ENCODE data around the gene CAVIN3. TPM values are rescaled to one million over a fixed set of nuclear protein-coding genes. Genes with fewer than 3 reads are reported as not detected.

CAVIN3 gene
- total RNA-seq, 2 experiments from 2014 or later, result 0.27 TPM; not detected in 1

DNA sequence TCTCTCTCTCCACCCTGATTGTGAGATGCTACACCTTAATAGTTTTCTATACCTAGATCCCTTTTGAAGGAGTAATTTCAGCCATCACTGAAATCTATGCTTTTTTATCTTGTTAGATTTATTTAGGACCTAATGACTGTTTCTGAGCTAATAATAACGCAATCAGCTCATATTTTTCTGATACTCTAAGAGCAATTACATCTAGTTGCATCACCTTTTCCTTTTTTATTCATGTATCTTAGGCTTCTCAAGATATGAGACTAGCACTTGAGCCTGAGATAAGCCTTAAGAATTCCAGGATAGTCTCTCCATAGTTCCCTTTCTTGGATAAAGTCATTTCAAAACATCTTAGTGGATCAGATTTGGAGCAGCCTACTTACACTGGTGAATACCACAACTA lies 25.1 kb upstream of the CAVIN3 start:
- no peaks in the 10 kb centered on the region for H3K9me3 ChIP-seq (ENCODE audit: control insufficient read depth in 1 of 2, insufficient read depth in 1 of 2, low read length in 2 of 2)
- H3K27ac ChIP-seq (ENCODE audit: low read depth in 1 of 2, low read length in 2 of 2), result no peak overlapping the region
- ChIA-PET POLR2A (no interaction called here), CTCF (interaction anchor here (1.3 kb wide), 1 partner anchor 8 kb away, joined by 5 read pairs; no protein-coding TSS in a partner anchor)
- intact Hi-C loops (cut with DNase I, micrococcal nuclease), result no loop called here
- no peak overlapping the region for H3K27ac Mint-ChIP-seq
- DNase-seq, result no peak
- H3K27me3 ChIP-seq (ENCODE audit: control insufficient read depth in 1 of 2, insufficient read depth in 2 of 2, low read length in 2 of 2), result no peaks in the 10 kb centered on the region
- no peak for ATAC-seq (ENCODE audit: poor library complexity)
- no peak overlapping the region for H3K4me3 Mint-ChIP-seq
- no peaks in the 10 kb centered on the region for H3K36me3 ChIP-seq (ENCODE audit: insufficient read depth, low read length)
- no peaks in the 10 kb centered on the region for H3K9me3 Mint-ChIP-seq
- peaks cover 13% of the 10 kb centered on the region for H3K27me3 Mint-ChIP-seq
- TF ChIP-seq, protein P1, sequence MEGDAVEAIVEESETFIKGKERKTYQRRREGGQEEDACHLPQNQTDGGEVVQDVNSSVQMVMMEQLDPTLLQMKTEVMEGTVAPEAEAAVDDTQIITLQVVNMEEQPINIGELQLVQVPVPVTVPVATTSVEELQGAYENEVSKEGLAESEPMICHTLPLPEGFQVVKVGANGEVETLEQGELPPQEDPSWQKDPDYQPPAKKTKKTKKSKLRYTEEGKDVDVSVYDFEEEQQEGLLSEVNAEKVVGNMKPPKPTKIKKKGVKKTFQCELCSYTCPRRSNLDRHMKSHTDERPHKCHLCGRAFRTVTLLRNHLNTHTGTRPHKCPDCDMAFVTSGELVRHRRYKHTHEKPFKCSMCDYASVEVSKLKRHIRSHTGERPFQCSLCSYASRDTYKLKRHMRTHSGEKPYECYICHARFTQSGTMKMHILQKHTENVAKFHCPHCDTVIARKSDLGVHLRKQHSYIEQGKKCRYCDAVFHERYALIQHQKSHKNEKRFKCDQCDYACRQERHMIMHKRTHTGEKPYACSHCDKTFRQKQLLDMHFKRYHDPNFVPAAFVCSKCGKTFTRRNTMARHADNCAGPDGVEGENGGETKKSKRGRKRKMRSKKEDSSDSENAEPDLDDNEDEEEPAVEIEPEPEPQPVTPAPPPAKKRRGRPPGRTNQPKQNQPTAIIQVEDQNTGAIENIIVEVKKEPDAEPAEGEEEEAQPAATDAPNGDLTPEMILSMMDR (IDR thresholded peaks at IDR 0.05), result no peak
- no peaks in the 10 kb centered on the region for H3K4me1 Mint-ChIP-seq (ENCODE audit: low read depth)
- H3K4me1 ChIP-seq (ENCODE audit: insufficient read depth, low read length), result no peaks in the 10 kb centered on the region
- no peak overlapping the region for H3K4me3 ChIP-seq (ENCODE audit: low read length)
- H3K36me3 Mint-ChIP-seq (ENCODE audit: low read depth), result no peaks in the 10 kb centered on the region

DNA sequence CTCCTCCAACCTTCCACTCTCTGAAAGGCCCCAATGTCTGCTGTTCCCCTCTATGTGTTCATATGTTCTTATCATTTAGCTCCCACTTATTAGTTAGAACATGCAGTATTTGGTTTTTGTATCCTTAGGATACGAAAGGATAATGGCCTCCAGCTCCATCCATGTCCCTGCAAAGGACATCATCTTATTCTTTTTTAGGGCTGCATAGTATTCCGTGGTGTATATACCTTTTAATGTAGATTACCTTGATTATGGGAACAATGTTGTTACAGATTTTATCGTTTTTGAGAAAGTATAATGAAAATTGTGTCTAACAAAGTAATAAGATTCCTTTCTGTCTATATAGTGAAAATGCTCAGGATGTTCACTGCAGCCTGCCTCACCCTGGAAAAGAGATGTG lies 16.0 kb upstream of the CAVIN3 start:
- Histone ChIP-seq H3K4me1 (ENCODE audit: insufficient read depth, low read length) (no peaks in the 10 kb centered on the region), H3K9me3 (ENCODE audit: control insufficient read depth in 1 of 2, insufficient read depth in 1 of 2, low read length in 2 of 2) (no peaks in the 10 kb centered on the region), H3K27ac (ENCODE audit: low read depth in 1 of 2, low read length in 2 of 2) (no peak overlapping the region), H3K4me3 (ENCODE audit: low read length) (no peak overlapping the region), H3K27me3 (ENCODE audit: control insufficient read depth in 1 of 2, insufficient read depth in 2 of 2, low read length in 2 of 2) (peaks cover 3 to 5% of the 10 kb centered on the region in 2 experiments), H3K36me3 (ENCODE audit: insufficient read depth, low read length) (no peaks in the 10 kb centered on the region)
- CTCF ChIA-PET, result interaction anchor here (1.6 kb wide), 1 partner anchor 17 kb away, joined by 4 read pairs; no protein-coding TSS in a partner anchor
- intact Hi-C loops (cut with DNase I, micrococcal nuclease), result no loop called here
- peaks cover 23% of the 10 kb centered on the region for H3K27me3 Mint-ChIP-seq
- H3K4me3 Mint-ChIP-seq, result no peak overlapping the region
- POLR2A ChIA-PET, result no interaction called here
- ATAC-seq (ENCODE audit: poor library complexity) (no peak), DNase-seq (no peak)
- H3K9me3 Mint-ChIP-seq, result no peaks in the 10 kb centered on the region
- H3K36me3 Mint-ChIP-seq (ENCODE audit: low read depth), result no peaks in the 10 kb centered on the region
- H3K4me1 Mint-ChIP-seq (ENCODE audit: low read depth), result no peaks in the 10 kb centered on the region
- no peak overlapping the region for H3K27ac Mint-ChIP-seq
- TF ChIP-seq, protein P1 (IDR thresholded peaks at IDR 0.05), result no peak

DNA sequence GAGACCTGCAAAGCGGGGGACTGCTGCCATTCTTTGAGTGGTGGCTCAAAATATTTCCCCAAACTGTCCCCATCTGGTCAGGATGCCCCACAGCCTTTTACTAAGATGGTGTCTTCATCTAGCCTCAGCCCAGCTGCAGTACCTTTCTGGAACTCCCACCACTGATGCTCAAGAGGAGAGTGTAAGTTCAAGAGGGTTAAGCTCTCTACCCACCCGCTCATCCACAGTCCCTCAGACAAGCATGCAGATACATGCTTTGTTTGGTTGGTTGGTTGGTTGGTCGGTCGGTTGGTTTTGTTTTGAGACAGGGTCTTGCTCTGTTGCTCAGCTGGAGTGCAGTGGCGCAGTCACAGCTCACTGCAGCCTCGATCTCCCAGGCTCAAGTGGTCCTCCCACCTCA lies 14.5 kb upstream of the CAVIN3 start:
- ChIA-PET CTCF (interaction anchor here (0.6 to 1.6 kb wide), 2 partner anchors 19 to 73 kb away, joined by 3 to 4 read pairs; no protein-coding TSS in a partner anchor), POLR2A (no interaction called here)
- H3K4me1 Mint-ChIP-seq (ENCODE audit: low read depth), result no peaks in the 10 kb centered on the region
- H3K4me3 Mint-ChIP-seq, result no peak overlapping the region
- TF ChIP-seq, protein P1 (IDR thresholded peaks at IDR 0.05), result no peak
- no peaks in the 10 kb centered on the region for H3K36me3 Mint-ChIP-seq (ENCODE audit: low read depth)
- no peak overlapping the region for H3K27ac Mint-ChIP-seq
- no peak overlapping the region for H3K27ac ChIP-seq (ENCODE audit: low read depth in 1 of 2, low read length in 2 of 2)
- DNase-seq (no peak), ATAC-seq (ENCODE audit: poor library complexity) (no peak)
- H3K4me3 ChIP-seq (ENCODE audit: low read length), result no peak overlapping the region
- H3K9me3 Mint-ChIP-seq, result no peaks in the 10 kb centered on the region
- intact Hi-C loops (cut with DNase I, micrococcal nuclease), result no loop called here
- no peaks in the 10 kb centered on the region for H3K36me3 ChIP-seq (ENCODE audit: insufficient read depth, low read length)
- H3K27me3 ChIP-seq (ENCODE audit: control insufficient read depth in 1 of 2, insufficient read depth in 2 of 2, low read length in 2 of 2), result peaks cover 3 to 5% of the 10 kb centered on the region in 2 experiments
- no peaks in the 10 kb centered on the region for H3K9me3 ChIP-seq (ENCODE audit: control insufficient read depth in 1 of 2, insufficient read depth in 1 of 2, low read length in 2 of 2)
- peaks cover 20% of the 10 kb centered on the region for H3K27me3 Mint-ChIP-seq
- H3K4me1 ChIP-seq (ENCODE audit: insufficient read depth, low read length), result no peaks in the 10 kb centered on the region

Data from CD4-positive, alpha-beta T cell (primary cell).